Chondrocyte (in vitro differentiated cells): ENCODE data around the gene C2orf42. TPM values are rescaled to one million over a fixed set of nuclear protein-coding genes. Genes with fewer than 3 reads are reported as not detected.
"Not testable (repeated sequence)": the region's sequence is repeated elsewhere in the genome, so short reads cannot be mapped to it uniquely, and the experiment has no call there.

Experiments
- DNase-seq: peaks from one replicate; pipeline ENCODE4 v3.0.0; 2021; ENCODE audit warnings: mixed read lengths, low spot score
- H3K27ac Mint-ChIP-seq: one replicate; pipeline ENCODE4 v1.8.0; 2021; ENCODE audit warnings: mild to moderate bottlenecking, moderate library complexity, mixed read lengths; ENCODE audit not compliant: unreplicated experiment
- H3K27me3 Mint-ChIP-seq: 2 replicates; pipeline ENCODE4 v1.8.0; 2021; ENCODE audit warnings: low read depth, mixed read lengths
- H3K36me3 Mint-ChIP-seq: 2 replicates; pipeline ENCODE4 v1.8.0; 2021; ENCODE audit warnings: low read depth, mixed read lengths
- H3K4me1 Mint-ChIP-seq: 2 replicates; pipeline ENCODE4 v1.8.0; 2021; ENCODE audit warnings: low read depth, mild to moderate bottlenecking, mixed read lengths
- H3K4me3 Mint-ChIP-seq: one replicate; pipeline ENCODE4 v1.8.0; 2021; ENCODE audit warnings: mild to moderate bottlenecking, moderate library complexity, mixed read lengths; ENCODE audit not compliant: unreplicated experiment
- H3K9me3 Mint-ChIP-seq: 2 replicates; pipeline ENCODE4 v1.8.0; 2021; ENCODE audit warnings: low read depth, mixed read lengths
- CTCF ChIP-seq: fragments of 200-600 bp; sonication (generic); IDR thresholded peaks from 2 replicates; pipeline ENCODE4 v1.5.0; 2021; ENCODE audit warnings: antibody characterized with exemption, mild to moderate bottlenecking, moderate library complexity
- total RNA-seq: library from RNA; stranded (reverse); gene quantifications from 3 replicates; pipeline ENCODE4 v1.2.1, GENCODE V29; 2021

C2orf42 gene
- total RNA-seq, 1 donor from 2014 or later, result 14.3 TPM

GRCh38 chr2:70103531-70104061, 87.2 kb downstream of the C2orf42 start:
- H3K27me3 Mint-ChIP-seq, result no peaks in the 10 kb centered on the region
- no peak overlapping the region for H3K27ac Mint-ChIP-seq
- TF ChIP-seq CTCF, result no peak
- peak; percentile 29 for DNase-seq
- peaks cover 32% of the 10 kb centered on the region for H3K4me1 Mint-ChIP-seq
- H3K4me3 Mint-ChIP-seq, result no peak overlapping the region
- no peaks in the 10 kb centered on the region for H3K36me3 Mint-ChIP-seq
- no peaks in the 10 kb centered on the region for H3K9me3 Mint-ChIP-seq

DNA sequence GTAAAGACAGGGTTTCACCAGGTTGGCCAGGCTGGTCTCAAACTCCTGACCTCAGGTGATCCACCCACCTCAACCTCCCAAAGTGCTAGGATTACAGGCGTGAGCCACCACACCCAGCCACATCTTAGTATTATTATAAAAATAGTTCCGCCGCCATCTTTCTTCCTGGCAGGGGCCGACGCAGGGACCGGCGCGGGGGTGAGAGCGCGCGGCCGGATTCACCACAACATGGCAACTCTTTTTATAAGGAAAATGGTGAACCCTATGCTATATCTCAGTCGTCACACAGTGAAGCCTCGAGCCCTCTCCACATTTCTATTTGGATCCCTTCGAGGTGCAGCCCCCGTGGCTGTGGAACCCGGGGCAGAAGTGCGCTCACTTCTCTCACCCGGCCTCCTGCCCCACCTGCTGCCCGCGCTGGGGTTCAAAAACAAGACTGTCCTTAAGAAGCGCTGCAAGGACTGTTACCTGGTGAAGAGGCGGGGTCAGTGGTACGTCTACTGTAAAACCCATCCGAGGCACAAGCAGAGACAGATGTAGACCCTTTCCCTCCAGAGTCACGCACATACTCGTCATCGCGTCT, 88.4 kb downstream of the C2orf42 start:
- H3K9me3 Mint-ChIP-seq, H3K4me3 Mint-ChIP-seq, H3K27ac Mint-ChIP-seq, H3K36me3 Mint-ChIP-seq, H3K27me3 Mint-ChIP-seq: not testable (repeated sequence)
- H3K4me1 Mint-ChIP-seq, result peaks cover 22% of the 10 kb centered on the region
- peak; percentile 30 for DNase-seq

GRCh38 chr2:70101686-70102085, 89.1 kb downstream of the C2orf42 start:
- peaks cover 18% of the 10 kb centered on the region for H3K4me1 Mint-ChIP-seq
- H3K9me3 Mint-ChIP-seq, H3K4me3 Mint-ChIP-seq, H3K36me3 Mint-ChIP-seq, H3K27me3 Mint-ChIP-seq, H3K27ac Mint-ChIP-seq: not testable (repeated sequence)
- DNase-seq, result peak; percentile 11

DNA sequence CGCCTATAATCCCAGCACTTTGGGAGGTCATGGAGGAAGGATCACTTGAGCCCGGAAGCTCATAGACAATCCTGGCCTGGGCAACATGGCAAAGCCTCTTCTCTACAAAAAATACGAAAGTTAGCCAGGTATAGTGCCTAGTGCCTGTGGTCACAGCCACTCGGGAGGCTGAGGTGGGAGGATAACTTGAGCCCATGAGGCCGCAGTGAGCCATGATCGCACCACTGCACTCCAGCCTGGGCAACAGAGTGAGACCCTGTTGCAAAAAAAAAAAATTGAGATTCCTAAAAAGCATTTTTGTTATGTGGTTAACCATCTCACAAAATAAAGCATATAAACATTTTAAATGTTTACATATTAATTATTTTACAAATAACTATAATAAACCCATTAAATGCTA, 89.6 kb downstream of the C2orf42 start:
- TF ChIP-seq CTCF, result no peak
- Mint-ChIP-seq H3K27me3 (no peaks in the 10 kb centered on the region), H3K4me3 (no peak overlapping the region), H3K4me1 (peaks cover 18% of the 10 kb centered on the region), H3K27ac (no peak overlapping the region), H3K36me3 (no peaks in the 10 kb centered on the region), H3K9me3 (no peaks in the 10 kb centered on the region)
- DNase-seq, result peak; percentile 9

Other genes starting within 250 kb of the C2orf42 start
- gene ASPRV1, start 229.4 kb downstream of the C2orf42 start, total RNA-seq, result 0.21 to 1.2 TPM (median 0.35 TPM) in 3 replicates
- gene PCBP1, start 103.5 kb downstream of the C2orf42 start, total RNA-seq, result 220 to 240 TPM (median 221 TPM) in 3 replicates
- gene TIA1, start 57.6 kb upstream of the C2orf42 start, total RNA-seq, result 87.0 to 121 TPM (median 94.8 TPM) in 3 replicates
- 82.1 to 93.5 TPM (median 87.2 TPM) in 3 replicates for gene PCYOX1, start 67.1 kb upstream of the C2orf42 start, total RNA-seq
- 99.6 to 152 TPM (median 111 TPM) in 3 replicates for gene SNRPG, start 102.7 kb upstream of the C2orf42 start, total RNA-seq
- 26.9 to 42.0 TPM (median 29.9 TPM) in 3 replicates for gene FAM136A, start 111.0 kb upstream of the C2orf42 start, total RNA-seq